CD4-positive, alpha-beta T cell (primary cell): ENCODE results near the gene SOWAHC. TPM values are rescaled to one million over a fixed set of nuclear protein-coding genes. Genes with fewer than 3 reads are reported as not detected.

Source experiments
- ATAC-seq: fragments of 200-7000 bp; cut with Tn5 transposase; one replicate; pipeline ENCODE4 v1.10.0; 2022; ENCODE audit warnings: mild to moderate bottlenecking; ENCODE audit not compliant: poor library complexity
- CTCF ChIA-PET: fragments of 350-600 bp; sonication (Branson Sonifier 250); formaldehyde crosslinking; loops from one replicate; lab custom pipeline; 2021; ENCODE audit warnings: antibody characterized with exemption, inconsistent platforms; lab: Charles Lee
- POLR2A ChIA-PET: fragments of 350-600 bp; sonication (Branson Sonifier 250); formaldehyde crosslinking; loops from one replicate; lab custom pipeline; 2021; ENCODE audit warnings: antibody characterized with exemption, inconsistent platforms; lab: Charles Lee
- DNase-seq, 14 experiments: peaks; one replicate each; pipeline ENCODE4 v3.0.0-alpha.2; 2013 to 2020; ENCODE audit warnings: mixed read lengths in 2 of 14
- H3K27ac ChIP-seq, 2 donors: one replicate each; pipeline versions ENCODE4 v1.5.1 to v1.7.0; 2013; ENCODE audit warnings: low read length in 2 of 2, low read depth in 1 of 2, mild to moderate bottlenecking in 1 of 2
- H3K27me3 ChIP-seq, 2 experiments: 1 replicate in 1 of 2; 2 replicates in 1 of 2; pipeline versions ENCODE4 v1.6.1 to v1.7.0; 2013; ENCODE audit warnings: low read length in 2 of 2, control low read depth in 1 of 2, mild to moderate bottlenecking in 1 of 2, moderate library complexity in 1 of 2; ENCODE audit not compliant: insufficient read depth in 2 of 2, control insufficient read depth in 1 of 2
- H3K36me3 ChIP-seq: one replicate; pipeline ENCODE4 v1.6.1; 2013; ENCODE audit warnings: low read length, control low read depth; ENCODE audit not compliant: insufficient read depth
- H3K4me1 ChIP-seq: one replicate; pipeline ENCODE4 v1.6.1; 2013; ENCODE audit warnings: low read length, control low read depth; ENCODE audit not compliant: insufficient read depth
- H3K4me3 ChIP-seq: one replicate; pipeline ENCODE4 v1.5.1; 2013; ENCODE audit warnings: mild to moderate bottlenecking, low read length, moderate library complexity
- H3K9me3 ChIP-seq, 2 experiments: 1 replicate in 1 of 2; 2 replicates in 1 of 2; pipeline versions ENCODE4 v1.6.1 to v1.7.0; 2013; ENCODE audit warnings: low read length in 2 of 2, mild to moderate bottlenecking in 2 of 2, control low read depth in 1 of 2, moderate library complexity in 1 of 2; ENCODE audit not compliant: control insufficient read depth in 1 of 2, insufficient read depth in 1 of 2
- H3K27ac Mint-ChIP-seq: one replicate; pipeline ENCODE4 v1.8.0; 2020; ENCODE audit warnings: mixed read lengths
- H3K27me3 Mint-ChIP-seq: one replicate; pipeline ENCODE4 v1.8.0; 2021; ENCODE audit warnings: mixed read lengths
- H3K36me3 Mint-ChIP-seq: one replicate; pipeline ENCODE4 v1.8.0; 2021; ENCODE audit warnings: low read depth, mixed read lengths
- H3K4me1 Mint-ChIP-seq: one replicate; pipeline ENCODE4 v1.8.0; 2021; ENCODE audit warnings: low read depth, mixed read lengths
- H3K4me3 Mint-ChIP-seq: one replicate; pipeline ENCODE4 v1.8.0; 2020; ENCODE audit warnings: mild to moderate bottlenecking, mixed read lengths
- H3K9me3 Mint-ChIP-seq: one replicate; pipeline ENCODE4 v1.8.0; 2020; ENCODE audit warnings: mixed read lengths
- intact Hi-C, 2 experiments: fragments of 100-400 bp; cut with DNase I in 1 of 2; cut with micrococcal nuclease in 1 of 2; formaldehyde crosslinking; loops; one replicate each; pipeline versions ENCODE4 v1.15.1 to v1.9.0; 2023 to 2025; cut with DNase I, micrococcal nuclease
- total RNA-seq, 174 experiments: library from RNA in 2 of 174; stranded (reverse) in 2 of 174; gene quantifications; one replicate each; pipeline ENCODE4 v1.2.3 and lab custom pipeline; 2021 to 2026
- TF ChIP-seq, protein P1 (sequence below): fragments of 200-600 bp; IDR thresholded peaks from one replicate; pipeline ENCODE4 v1.8.0; 2022; ENCODE audit warnings: antibody characterized with exemption, mild to moderate bottlenecking

SOWAHC gene
- total RNA-seq, 2 experiments from 2014 or later = 1.3 to 1.6 TPM

DNA sequence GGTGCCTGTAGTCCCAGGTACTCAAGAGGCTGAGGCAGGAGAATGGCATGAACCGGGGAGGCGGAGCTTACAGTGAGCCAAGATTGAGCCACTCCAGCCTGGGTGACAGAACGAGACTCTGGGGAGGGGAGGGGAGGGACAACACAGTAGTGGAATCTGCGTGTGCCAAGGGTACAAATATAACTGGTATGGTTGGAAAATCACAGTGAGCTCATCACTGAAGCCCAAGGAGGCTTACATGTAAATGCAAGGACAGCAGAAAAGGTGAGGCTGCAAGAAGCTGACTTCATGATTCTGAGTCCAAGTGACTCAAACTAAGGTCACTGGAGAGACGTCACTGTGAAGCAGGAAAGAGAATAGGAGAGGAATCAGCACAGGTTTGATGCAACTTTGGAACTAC lies 9.6 kb upstream of the SOWAHC start:
- no peaks in the 10 kb centered on the region for H3K4me1 ChIP-seq
- H3K9me3 ChIP-seq = no peaks in the 10 kb centered on the region
- POLR2A ChIA-PET = no interaction called here
- Mint-ChIP-seq H3K27me3 (peaks cover 61% of the 10 kb centered on the region), H3K4me1 (peaks cover 7% of the 10 kb centered on the region), H3K36me3 (no peaks in the 10 kb centered on the region), H3K9me3 (no peaks in the 10 kb centered on the region), H3K27ac (no peak overlapping the region), H3K4me3 (no peak overlapping the region)
- intact Hi-C loops = no loop called here
- TF ChIP-seq, protein P1, sequence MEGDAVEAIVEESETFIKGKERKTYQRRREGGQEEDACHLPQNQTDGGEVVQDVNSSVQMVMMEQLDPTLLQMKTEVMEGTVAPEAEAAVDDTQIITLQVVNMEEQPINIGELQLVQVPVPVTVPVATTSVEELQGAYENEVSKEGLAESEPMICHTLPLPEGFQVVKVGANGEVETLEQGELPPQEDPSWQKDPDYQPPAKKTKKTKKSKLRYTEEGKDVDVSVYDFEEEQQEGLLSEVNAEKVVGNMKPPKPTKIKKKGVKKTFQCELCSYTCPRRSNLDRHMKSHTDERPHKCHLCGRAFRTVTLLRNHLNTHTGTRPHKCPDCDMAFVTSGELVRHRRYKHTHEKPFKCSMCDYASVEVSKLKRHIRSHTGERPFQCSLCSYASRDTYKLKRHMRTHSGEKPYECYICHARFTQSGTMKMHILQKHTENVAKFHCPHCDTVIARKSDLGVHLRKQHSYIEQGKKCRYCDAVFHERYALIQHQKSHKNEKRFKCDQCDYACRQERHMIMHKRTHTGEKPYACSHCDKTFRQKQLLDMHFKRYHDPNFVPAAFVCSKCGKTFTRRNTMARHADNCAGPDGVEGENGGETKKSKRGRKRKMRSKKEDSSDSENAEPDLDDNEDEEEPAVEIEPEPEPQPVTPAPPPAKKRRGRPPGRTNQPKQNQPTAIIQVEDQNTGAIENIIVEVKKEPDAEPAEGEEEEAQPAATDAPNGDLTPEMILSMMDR = no peak
- no peaks in the 10 kb centered on the region for H3K36me3 ChIP-seq
- H3K4me3 ChIP-seq = no peak overlapping the region
- ATAC-seq (no peak), DNase-seq (no peak)
- H3K27ac ChIP-seq = no peak overlapping the region
- peaks cover 5 to 24% of the 10 kb centered on the region in 2 experiments for H3K27me3 ChIP-seq
- CTCF ChIA-PET = no interaction called here

DNA sequence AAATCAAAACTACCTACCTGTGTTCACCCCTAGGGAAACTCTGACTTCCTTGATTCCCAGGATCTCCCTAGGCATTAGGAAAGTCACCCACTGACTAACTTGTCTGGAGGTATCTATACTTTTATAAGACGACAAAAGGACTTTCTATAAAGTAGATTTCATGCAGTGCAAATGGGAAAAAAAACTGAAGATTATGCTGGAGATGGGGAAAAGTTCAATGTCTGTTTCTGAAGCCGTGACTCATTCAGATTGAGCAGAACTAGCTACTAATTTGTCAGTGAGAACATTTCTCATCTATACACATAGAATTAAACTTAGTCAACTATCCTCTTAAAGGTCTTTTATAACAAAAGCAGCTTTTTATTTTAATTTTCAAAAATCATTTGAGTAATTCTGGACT lies 6.4 kb upstream of the SOWAHC start:
- Mint-ChIP-seq H3K9me3 (no peaks in the 10 kb centered on the region), H3K27ac (no peak overlapping the region), H3K4me1 (peaks cover 12% of the 10 kb centered on the region), H3K27me3 (peaks cover 75% of the 10 kb centered on the region), H3K4me3 (no peak overlapping the region), H3K36me3 (no peaks in the 10 kb centered on the region)
- TF ChIP-seq, protein P1 = no peak
- POLR2A ChIA-PET = interaction anchor here (2.3 kb wide), 1 partner anchor 10 kb away, joined by 6 read pairs; no protein-coding TSS in a partner anchor
- no peak overlapping the region for H3K27ac ChIP-seq
- ATAC-seq (no peak), DNase-seq (no peak)
- intact Hi-C loops = no loop called here
- peaks cover 12 to 36% of the 10 kb centered on the region in 2 experiments for H3K27me3 ChIP-seq
- no peak overlapping the region for H3K4me3 ChIP-seq
- H3K36me3 ChIP-seq = no peaks in the 10 kb centered on the region
- no peaks in the 10 kb centered on the region for H3K4me1 ChIP-seq
- peaks cover 0 to 10% of the 10 kb centered on the region in 2 experiments for H3K9me3 ChIP-seq
- CTCF ChIA-PET = interaction anchor here (1.5 kb wide), 1 partner anchor 15 kb away, joined by 3 read pairs; no protein-coding TSS in a partner anchor

DNA sequence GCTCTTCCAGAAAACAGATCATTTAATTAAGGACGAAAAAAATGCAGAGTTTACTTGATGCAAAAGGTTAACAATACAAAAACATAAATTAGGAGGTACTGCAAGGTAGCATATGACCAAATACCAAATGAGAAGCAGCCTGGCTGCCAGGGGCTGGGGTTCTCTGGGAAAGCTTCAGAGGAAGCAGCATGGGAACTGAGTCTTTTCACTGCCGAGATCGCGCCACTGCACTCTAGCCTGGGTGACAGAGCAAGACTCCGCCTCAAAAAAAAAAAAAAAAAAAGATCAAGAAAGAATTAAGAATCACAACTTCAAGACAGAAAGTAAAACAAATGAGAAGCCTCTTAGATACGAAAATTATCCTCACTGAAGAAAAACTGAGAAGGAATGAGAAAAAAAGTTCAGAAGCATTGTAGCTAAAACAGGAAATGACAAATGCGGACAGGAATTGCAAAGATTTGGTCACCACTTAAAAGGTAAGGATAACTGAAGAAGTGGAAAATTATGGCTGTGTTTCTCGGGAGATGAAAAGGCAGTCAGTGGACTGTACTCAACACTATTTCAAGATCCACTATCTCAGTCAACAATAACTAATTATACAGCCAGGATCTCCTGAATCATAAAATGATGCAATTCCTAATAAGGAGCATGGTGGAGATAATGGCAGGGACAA lies 4.7 kb upstream of the SOWAHC start:
- H3K4me1 ChIP-seq = peaks cover 4% of the 10 kb centered on the region
- H3K9me3 ChIP-seq = peaks cover 0 to 14% of the 10 kb centered on the region in 2 experiments
- H3K9me3 Mint-ChIP-seq = no peaks in the 10 kb centered on the region
- peaks cover 18 to 43% of the 10 kb centered on the region in 2 experiments for H3K27me3 ChIP-seq
- H3K27ac Mint-ChIP-seq = no peak overlapping the region
- H3K36me3 Mint-ChIP-seq = no peaks in the 10 kb centered on the region
- H3K4me1 Mint-ChIP-seq = peaks cover 21% of the 10 kb centered on the region
- ChIA-PET CTCF (interaction anchor here (0.7 to 1.5 kb wide), 2 partner anchors 13 to 65 kb away, joined by 3 read pairs; no protein-coding TSS in a partner anchor), POLR2A (interaction anchor here (0.6 to 2.3 kb wide), 2 partner anchors 12 to 20 kb away, joined by 4 to 6 read pairs; no protein-coding TSS in a partner anchor)
- peaks cover 82% of the 10 kb centered on the region for H3K27me3 Mint-ChIP-seq
- H3K36me3 ChIP-seq = no peaks in the 10 kb centered on the region
- TF ChIP-seq, protein P1 = no peak
- H3K4me3 Mint-ChIP-seq = peak overlapping the region; percentile 62
- no peak overlapping the region for H3K27ac ChIP-seq
- ATAC-seq (no peak), DNase-seq (peak in 1 of 14 experiments; percentile 5)
- no peak overlapping the region for H3K4me3 ChIP-seq
- intact Hi-C loops = loop anchor here in 1 of 2 experiments (10.0 kb wide), 1 partner anchor 895 kb away; the partner anchor contains the start of gene RANBP2
